Measurements from ENCODE around the gene NAV2. TPM values are rescaled to one million over a fixed set of nuclear protein-coding genes. Genes with fewer than 3 reads are reported as not detected.

The NAV2 gene
- total RNA-seq, 1 experiment from 2014 or later = 63.5 TPM

DNA sequence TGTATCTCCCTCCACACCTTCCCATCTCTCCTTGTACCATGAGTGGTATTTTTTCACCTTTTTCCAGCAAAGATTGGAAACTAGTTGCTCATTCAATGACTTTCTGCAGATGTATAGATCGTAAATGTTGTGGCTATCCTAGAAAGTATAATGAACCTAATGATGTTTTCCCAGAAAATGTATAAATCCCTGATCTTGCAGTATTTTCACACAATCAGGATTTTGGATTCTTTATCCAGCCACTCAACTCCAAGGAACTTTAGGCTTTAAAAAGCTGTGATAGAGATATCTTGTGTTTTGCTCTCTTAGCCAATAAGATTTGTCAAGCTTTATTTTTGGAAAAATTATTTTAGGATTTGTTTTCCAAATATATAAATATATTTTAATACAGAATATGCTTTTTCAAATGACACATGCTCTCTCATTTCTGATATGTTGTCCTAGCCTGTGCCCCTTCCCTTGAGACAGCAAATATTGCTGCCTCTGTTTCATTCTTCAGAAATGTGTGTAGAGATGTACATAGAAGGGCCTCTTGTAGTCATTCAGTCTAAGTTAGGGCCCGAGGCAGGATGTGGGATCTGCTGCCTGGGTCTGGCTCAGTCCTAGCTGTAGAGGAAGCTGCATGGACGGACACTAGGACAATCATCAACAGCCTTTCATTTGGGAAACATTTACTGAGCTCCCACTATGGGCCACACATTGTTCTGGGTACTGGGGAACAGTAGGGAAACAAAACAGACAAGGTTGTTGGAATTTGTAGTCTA is 62.4 kb downstream of the NAV2 start:
- CTCF ChIA-PET = no interaction called here

GRCh38 chr11:19775622-19776021 is 63.0 kb downstream of the NAV2 start:
- BruUV-seq (replicated peaks) = no TSS peak
- no peak for TF ChIP-seq CTCF (IDR thresholded peaks at IDR 0.05; ENCODE audit: insufficient read depth in 1 of 2, low read depth in 1 of 2, low read length in 1 of 2, severe bottlenecking in 1 of 2, unreplicated experiment in 1 of 2)
- no peaks in the 10 kb centered on the region for H3K27me3 ChIP-seq (replicated peaks; ENCODE audit: control insufficient read depth, insufficient read depth, low read length)
- peaks cover 20% of the 10 kb centered on the region for H3K4me1 ChIP-seq
- H3K4me3 ChIP-seq (ENCODE audit: low read depth, low read length) = no peak overlapping the region
- CTCF ChIA-PET = no interaction called here
- intact Hi-C loops (cut with micrococcal nuclease; ENCODE audit: unreplicated experiment) = no loop called here
- Mint-ChIP-seq H3K27me3 (ENCODE audit: insufficient read depth, unreplicated experiment) (no peaks in the 10 kb centered on the region), H3K27ac (ENCODE audit: unreplicated experiment) (peak overlapping the region; percentile 58), H3K4me1 (ENCODE audit: low read depth, unreplicated experiment) (peaks cover 17% of the 10 kb centered on the region), H3K4me3 (ENCODE audit: unreplicated experiment) (peak overlapping the region; percentile 92), H3K9me3 (ENCODE audit: unreplicated experiment) (no peaks in the 10 kb centered on the region), H3K36me3 (ENCODE audit: insufficient read depth, unreplicated experiment) (peaks cover 5% of the 10 kb centered on the region)
- DNase-seq = no peak
- no peaks in the 10 kb centered on the region for H3K36me3 ChIP-seq (ENCODE audit: control insufficient read depth, insufficient read depth, low read length)
- no peaks in the 10 kb centered on the region for H3K9me3 ChIP-seq
- POLR2A ChIA-PET = no interaction called here

More for the DNA sequence above, 62.4 kb downstream of the NAV2 start:
- no peak for TF ChIP-seq CTCF (IDR thresholded peaks at IDR 0.05; ENCODE audit: insufficient read depth in 1 of 2, low read depth in 1 of 2, low read length in 1 of 2, severe bottlenecking in 1 of 2, unreplicated experiment in 1 of 2)
- H3K4me1 Mint-ChIP-seq (ENCODE audit: low read depth, unreplicated experiment) = peaks cover 17% of the 10 kb centered on the region
- no TSS peak for BruUV-seq (replicated peaks)
- no peaks in the 10 kb centered on the region for H3K27me3 ChIP-seq (replicated peaks; ENCODE audit: control insufficient read depth, insufficient read depth, low read length)
- no peaks in the 10 kb centered on the region for H3K9me3 ChIP-seq
- H3K27ac Mint-ChIP-seq (ENCODE audit: unreplicated experiment) = peak overlapping the region; percentile 58
- H3K36me3 Mint-ChIP-seq (ENCODE audit: insufficient read depth, unreplicated experiment) = peaks cover 5% of the 10 kb centered on the region
- peak overlapping the region; percentile 92 for H3K4me3 Mint-ChIP-seq (ENCODE audit: unreplicated experiment)
- POLR2A ChIA-PET = no interaction called here
- H3K36me3 ChIP-seq (ENCODE audit: control insufficient read depth, insufficient read depth, low read length) = no peaks in the 10 kb centered on the region
- DNase-seq = no peak
- no peaks in the 10 kb centered on the region for H3K9me3 Mint-ChIP-seq (ENCODE audit: unreplicated experiment)
- no peak overlapping the region for H3K4me3 ChIP-seq (ENCODE audit: low read depth, low read length)
- peaks cover 23% of the 10 kb centered on the region for H3K4me1 ChIP-seq
- H3K27me3 Mint-ChIP-seq (ENCODE audit: insufficient read depth, unreplicated experiment) = no peaks in the 10 kb centered on the region
- intact Hi-C loops (cut with micrococcal nuclease; ENCODE audit: unreplicated experiment) = no loop called here

DNA sequence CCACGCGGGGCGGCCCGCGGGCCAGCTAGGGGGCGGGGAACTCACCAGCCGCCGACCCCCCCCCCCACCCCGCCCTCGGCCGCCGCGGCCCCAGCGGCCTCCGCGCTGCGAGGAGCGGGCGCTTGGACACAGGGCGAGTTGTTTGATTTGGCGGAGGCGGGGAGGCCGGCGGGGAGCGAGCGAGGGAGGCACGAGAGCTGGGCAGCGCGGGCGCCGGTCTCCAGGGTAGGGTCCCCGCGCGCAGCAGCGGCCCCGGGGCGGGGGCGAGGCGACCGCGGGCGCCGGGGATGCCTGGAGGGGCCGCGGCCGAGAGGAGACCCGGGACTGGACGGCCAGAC is 64.4 kb downstream of the NAV2 start:
- Mint-ChIP-seq H3K9me3 (ENCODE audit: unreplicated experiment) (no peaks in the 10 kb centered on the region), H3K36me3 (ENCODE audit: insufficient read depth, unreplicated experiment) (peaks cover 5% of the 10 kb centered on the region), H3K27me3 (ENCODE audit: insufficient read depth, unreplicated experiment) (no peaks in the 10 kb centered on the region), H3K4me3 (ENCODE audit: unreplicated experiment) (peak overlapping the region; percentile 92), H3K27ac (ENCODE audit: unreplicated experiment) (peak overlapping the region; percentile 83), H3K4me1 (ENCODE audit: low read depth, unreplicated experiment) (peaks cover 17% of the 10 kb centered on the region)
- Histone ChIP-seq H3K36me3 (ENCODE audit: control insufficient read depth, insufficient read depth, low read length) (no peaks in the 10 kb centered on the region), H3K4me1 (peaks cover 17% of the 10 kb centered on the region), H3K4me3 (ENCODE audit: low read depth, low read length) (peak overlapping the region; percentile 62), H3K9me3 (no peaks in the 10 kb centered on the region), H3K27me3 (replicated peaks; ENCODE audit: control insufficient read depth, insufficient read depth, low read length) (no peaks in the 10 kb centered on the region)
- ChIA-PET CTCF (no interaction called here), POLR2A (interaction anchor here (0.7 to 1.2 kb wide), 5 partner anchors 8 to 66 kb away, joined by 3 to 8 read pairs (median 5); no protein-coding TSS in a partner anchor)
- DNase-seq = peak in 1 of 2 experiments; percentile 59
- TF ChIP-seq CTCF (IDR thresholded peaks at IDR 0.05; ENCODE audit: insufficient read depth in 1 of 2, low read depth in 1 of 2, low read length in 1 of 2, severe bottlenecking in 1 of 2, unreplicated experiment in 1 of 2) = no peak
- intact Hi-C loops (cut with micrococcal nuclease; ENCODE audit: unreplicated experiment) = no loop called here
- BruUV-seq (replicated peaks) = no TSS peak
